Fibroblast of mammary gland (primary cell): Measurements from ENCODE around the gene TMEM117.

ENCODE experiments used
- DNase-seq: peaks from one replicate; pipeline ENCODE4 v3.0.0-alpha.2; 2010; ENCODE audit warnings: low read depth
- H3K4me3 ChIP-seq: 2 replicates; pipeline ENCODE4 v1.5.1; 2011; ENCODE audit warnings: low read depth, mild to moderate bottlenecking, low read length, moderate library complexity; ENCODE audit not compliant: control insufficient read depth
- TF ChIP-seq, protein P1 (sequence below): conservative IDR thresholded peaks from 2 replicates; pipeline ENCODE4 v1.5.1; 2011; ENCODE audit warnings: low read depth, low read length, inconsistent platforms; ENCODE audit not compliant: control insufficient read depth, insufficient read depth

Gene TMEM117

GRCh38 chr12:44358636-44359035, 522.8 kb downstream of the TMEM117 start:
- TF ChIP-seq, protein P1, sequence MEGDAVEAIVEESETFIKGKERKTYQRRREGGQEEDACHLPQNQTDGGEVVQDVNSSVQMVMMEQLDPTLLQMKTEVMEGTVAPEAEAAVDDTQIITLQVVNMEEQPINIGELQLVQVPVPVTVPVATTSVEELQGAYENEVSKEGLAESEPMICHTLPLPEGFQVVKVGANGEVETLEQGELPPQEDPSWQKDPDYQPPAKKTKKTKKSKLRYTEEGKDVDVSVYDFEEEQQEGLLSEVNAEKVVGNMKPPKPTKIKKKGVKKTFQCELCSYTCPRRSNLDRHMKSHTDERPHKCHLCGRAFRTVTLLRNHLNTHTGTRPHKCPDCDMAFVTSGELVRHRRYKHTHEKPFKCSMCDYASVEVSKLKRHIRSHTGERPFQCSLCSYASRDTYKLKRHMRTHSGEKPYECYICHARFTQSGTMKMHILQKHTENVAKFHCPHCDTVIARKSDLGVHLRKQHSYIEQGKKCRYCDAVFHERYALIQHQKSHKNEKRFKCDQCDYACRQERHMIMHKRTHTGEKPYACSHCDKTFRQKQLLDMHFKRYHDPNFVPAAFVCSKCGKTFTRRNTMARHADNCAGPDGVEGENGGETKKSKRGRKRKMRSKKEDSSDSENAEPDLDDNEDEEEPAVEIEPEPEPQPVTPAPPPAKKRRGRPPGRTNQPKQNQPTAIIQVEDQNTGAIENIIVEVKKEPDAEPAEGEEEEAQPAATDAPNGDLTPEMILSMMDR, result no peak
- DNase-seq, result no peak
- H3K4me3 ChIP-seq, result no peak overlapping the region

- TF ChIP-seq, protein P1, result no peak
- H3K4me3 ChIP-seq, result no peak overlapping the region
- no peak for DNase-seq
Observed at GRCh38 chr12:44362947-44363346, 527.1 kb downstream of the TMEM117 start.

- TF ChIP-seq, protein P1, result no peak
- no peak for DNase-seq
Observed at GRCh38 chr12:44367136-44367535, 531.3 kb downstream of the TMEM117 start.

GRCh38 chr12:44367916-44368315, 532.0 kb downstream of the TMEM117 start:
- H3K4me3 ChIP-seq, result no peak overlapping the region
- TF ChIP-seq, protein P1, result no peak
- no peak for DNase-seq

More at GRCh38 chr12:44367136-44367535, 531.3 kb downstream of the TMEM117 start:
- no peak overlapping the region for H3K4me3 ChIP-seq

DNA sequence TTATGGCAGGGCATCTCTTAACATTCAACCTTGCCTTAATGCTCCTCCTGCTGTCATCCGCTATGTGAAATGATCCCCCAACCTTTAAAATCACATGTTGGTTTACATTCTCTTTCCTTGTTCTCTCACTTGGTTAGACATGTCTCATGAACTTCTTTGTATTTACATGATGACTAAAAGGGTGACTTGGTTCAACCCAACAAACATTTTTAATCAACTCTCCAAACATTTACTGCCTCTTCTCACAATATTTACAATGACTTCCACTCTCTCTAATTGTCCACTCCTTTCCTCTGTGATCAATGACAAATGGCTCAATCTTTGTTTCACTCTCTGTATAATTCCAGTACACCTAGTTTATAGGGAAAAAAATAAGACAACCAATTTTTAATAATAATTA, 534.1 kb downstream of the TMEM117 start:
- no peak overlapping the region for H3K4me3 ChIP-seq
- TF ChIP-seq, protein P1, result no peak

GRCh38 chr12:44370982-44371381, 535.1 kb downstream of the TMEM117 start:
- DNase-seq, result no peak
- H3K4me3 ChIP-seq, result no peak overlapping the region
- TF ChIP-seq, protein P1, result no peak

More for the DNA sequence above, 534.1 kb downstream of the TMEM117 start:
- no peak for DNase-seq

DNA sequence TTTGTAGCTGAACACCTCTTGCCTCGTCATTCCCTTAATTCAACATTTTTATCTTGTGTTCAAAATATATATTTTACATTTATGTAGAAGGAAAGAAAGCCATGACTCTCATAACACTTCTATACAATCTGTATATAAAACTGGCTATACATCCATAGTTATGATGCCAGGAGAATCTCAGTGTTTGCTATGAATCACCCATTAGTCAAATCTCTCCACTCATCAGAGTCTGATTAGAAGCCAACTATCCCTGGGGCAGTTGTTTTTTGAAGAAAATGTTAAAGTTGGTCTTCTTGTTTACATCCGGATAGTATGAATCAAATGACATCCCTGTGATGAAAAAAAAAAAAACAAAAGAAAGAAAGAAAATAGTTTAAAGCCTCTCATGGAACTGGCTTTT, 536.4 kb downstream of the TMEM117 start:
- no peak overlapping the region for H3K4me3 ChIP-seq
- TF ChIP-seq, protein P1, result no peak
- peak; percentile 75 for DNase-seq
